Effector memory CD4-positive, alpha-beta T cell (primary cell): ENCODE measurements around the gene CFP.
"Not testable (repeated sequence)": the region's sequence is repeated elsewhere in the genome, so short reads cannot be mapped to it uniquely, and the experiment has no call there.

ENCODE experiments used
- DNase-seq, 3 donors: peaks; one replicate each; pipeline ENCODE4 v3.0.0-alpha.2; 2020
- H3K27ac ChIP-seq: 2 replicates; pipeline ENCODE4 v1.7.0; 2013; ENCODE audit warnings: mild to moderate bottlenecking, low read length, moderate library complexity; ENCODE audit not compliant: insufficient read depth, poor library complexity, severe bottlenecking
- H3K27me3 ChIP-seq: replicated peaks from 2 replicates; pipeline ENCODE4 v1.7.0; 2013; ENCODE audit warnings: mild to moderate bottlenecking, low read length; ENCODE audit not compliant: insufficient read depth, control insufficient read depth, poor library complexity, severe bottlenecking
- H3K36me3 ChIP-seq: 2 replicates; pipeline ENCODE4 v1.7.0; 2013; ENCODE audit warnings: mild to moderate bottlenecking, low read length, moderate library complexity; ENCODE audit not compliant: control insufficient read depth, insufficient read depth
- H3K4me1 ChIP-seq: 2 replicates; pipeline ENCODE4 v1.7.0; 2013; ENCODE audit warnings: low read length, mild to moderate bottlenecking; ENCODE audit not compliant: control insufficient read depth, insufficient read depth, poor library complexity, severe bottlenecking
- H3K4me3 ChIP-seq: 2 replicates; pipeline ENCODE4 v1.7.0; 2013; ENCODE audit warnings: low read length, low read depth, mild to moderate bottlenecking; ENCODE audit not compliant: insufficient read depth, poor library complexity, severe bottlenecking
- H3K9me3 ChIP-seq: 2 replicates; pipeline ENCODE4 v1.7.0; 2013; ENCODE audit warnings: mild to moderate bottlenecking, low read length, moderate library complexity; ENCODE audit not compliant: control insufficient read depth

Gene CFP

DNA sequence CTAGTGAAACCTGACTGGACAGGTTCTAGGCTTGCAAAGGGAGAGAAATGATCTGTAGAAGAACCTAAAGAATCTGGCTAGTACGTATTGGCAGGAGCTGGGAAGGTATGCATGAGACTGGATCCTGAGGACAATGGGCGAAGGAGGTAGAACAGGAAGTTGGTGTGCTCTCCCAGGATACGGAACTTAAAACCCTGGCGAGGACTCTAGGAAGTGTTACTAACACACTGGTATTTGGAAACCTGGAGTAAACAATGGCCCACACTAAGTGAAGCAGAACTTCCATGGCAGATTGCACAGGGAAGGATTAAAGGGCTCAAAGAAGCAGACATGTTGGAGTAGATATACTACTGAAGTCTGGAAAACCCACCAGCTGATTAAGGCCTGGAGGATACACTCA, 19.2 kb downstream of the CFP start:
- Histone ChIP-seq H3K27ac (no peak overlapping the region), H3K9me3 (no peaks in the 10 kb centered on the region), H3K4me3 (no peak overlapping the region), H3K4me1 (no peaks in the 10 kb centered on the region), H3K36me3 (no peaks in the 10 kb centered on the region), H3K27me3 (no peaks in the 10 kb centered on the region)
- no peak for DNase-seq

DNA sequence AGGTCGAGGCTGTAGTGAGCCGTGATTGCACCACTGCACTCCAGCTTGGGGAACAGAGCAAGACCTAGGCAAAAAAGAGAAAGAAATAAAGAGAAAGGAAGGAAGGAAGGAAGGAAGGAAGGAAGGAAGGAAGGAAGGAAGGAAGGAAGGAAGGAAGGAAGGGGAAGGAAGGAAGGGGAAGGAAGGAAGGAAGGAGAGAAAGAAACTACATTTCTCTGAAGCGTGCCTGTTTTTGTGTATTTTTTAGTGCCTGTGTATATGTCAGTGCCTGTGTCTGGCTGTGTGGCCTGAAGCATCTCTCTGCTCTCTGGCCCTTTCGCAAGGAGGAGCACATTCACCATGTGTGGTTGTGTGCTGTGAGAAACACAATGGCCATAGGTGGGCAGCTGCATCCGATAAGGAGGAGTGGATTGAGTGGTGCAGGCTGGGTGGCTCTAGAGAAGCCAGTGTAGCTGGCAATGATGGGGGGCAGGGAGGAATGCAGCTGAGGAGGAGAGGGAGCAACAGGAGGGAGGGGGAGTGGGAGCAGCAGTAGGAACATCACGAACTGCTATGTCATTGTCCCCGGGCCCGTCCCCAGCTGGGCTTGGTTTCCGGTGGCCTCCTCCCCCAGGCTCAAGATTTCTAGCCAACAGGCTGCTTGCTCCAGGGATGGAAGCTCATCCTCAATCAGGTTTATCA, 21.5 kb downstream of the CFP start:
- no peaks in the 10 kb centered on the region for H3K27me3 ChIP-seq
- H3K4me1 ChIP-seq = no peaks in the 10 kb centered on the region
- no peak for DNase-seq
- H3K4me3 ChIP-seq = no peak overlapping the region
- H3K27ac ChIP-seq = no peak overlapping the region
- no peaks in the 10 kb centered on the region for H3K36me3 ChIP-seq
- H3K9me3 ChIP-seq = no peaks in the 10 kb centered on the region

DNA sequence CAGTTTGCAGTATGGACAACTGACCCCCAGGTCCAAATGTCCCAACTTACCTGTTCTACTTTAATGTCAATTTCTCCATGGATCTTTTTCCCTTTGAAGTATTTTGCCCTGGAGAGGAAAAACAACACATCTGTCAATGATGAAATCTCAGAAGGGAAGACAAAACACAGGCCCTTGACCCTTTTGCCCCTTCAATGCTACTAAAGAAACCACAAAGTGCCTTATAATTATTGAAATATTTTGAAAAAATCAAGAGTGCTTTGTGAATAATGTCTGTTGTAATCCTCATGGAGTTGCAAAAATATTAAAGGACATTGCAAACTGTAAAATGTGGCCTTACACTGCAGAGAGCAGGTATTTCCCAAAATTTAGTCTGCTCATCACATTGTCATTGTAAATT, 22.6 kb downstream of the CFP start:
- Histone ChIP-seq H3K9me3 (no peaks in the 10 kb centered on the region), H3K4me3 (no peak overlapping the region), H3K4me1 (no peaks in the 10 kb centered on the region), H3K27ac (no peak overlapping the region), H3K36me3 (no peaks in the 10 kb centered on the region), H3K27me3 (no peaks in the 10 kb centered on the region)
- no peak for DNase-seq

DNA sequence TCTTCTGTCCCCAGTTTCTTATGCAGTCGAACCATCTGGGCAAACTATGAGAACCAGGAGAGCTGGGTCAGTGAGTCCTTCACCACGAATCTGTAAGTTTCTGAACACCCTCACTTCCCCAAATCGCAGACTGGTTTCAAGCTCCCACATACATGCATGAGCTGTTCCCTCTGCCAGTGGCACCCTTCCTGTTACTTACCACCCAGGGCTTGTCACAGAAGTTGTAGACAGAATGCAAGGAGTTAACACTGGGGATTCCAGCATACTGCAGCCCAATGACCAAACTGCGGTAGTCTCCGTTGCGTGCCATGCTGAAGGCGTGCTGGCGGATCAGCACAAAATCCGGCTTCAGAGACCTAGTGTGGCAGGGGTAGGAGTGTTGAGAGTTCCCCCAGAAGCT, 24.7 kb downstream of the CFP start:
- Histone ChIP-seq H3K27ac (no peak overlapping the region), H3K36me3 (no peaks in the 10 kb centered on the region), H3K4me1 (no peaks in the 10 kb centered on the region), H3K4me3 (no peak overlapping the region), H3K9me3 (no peaks in the 10 kb centered on the region), H3K27me3 (no peaks in the 10 kb centered on the region)
- DNase-seq = no peak

DNA sequence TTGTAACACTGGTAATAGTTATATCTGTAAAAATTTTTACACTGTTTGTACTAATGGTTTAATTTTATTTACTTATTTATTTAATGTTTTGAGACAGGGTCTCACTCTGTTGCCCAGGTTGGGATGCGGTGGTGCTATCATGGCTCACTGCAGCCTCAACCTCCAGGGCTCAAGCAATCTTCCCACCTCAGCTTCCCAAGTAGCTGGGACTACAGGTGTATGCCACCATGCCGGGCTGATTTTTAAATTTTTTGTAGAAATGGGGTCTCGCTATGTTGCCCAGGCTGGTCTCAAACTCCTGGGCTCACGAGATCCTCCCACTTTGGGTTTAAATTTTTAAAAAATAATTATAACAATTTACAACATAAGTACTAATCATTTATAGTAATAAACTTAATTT, 26.6 kb downstream of the CFP start:
- H3K4me1 ChIP-seq = not testable (repeated sequence)

DNA sequence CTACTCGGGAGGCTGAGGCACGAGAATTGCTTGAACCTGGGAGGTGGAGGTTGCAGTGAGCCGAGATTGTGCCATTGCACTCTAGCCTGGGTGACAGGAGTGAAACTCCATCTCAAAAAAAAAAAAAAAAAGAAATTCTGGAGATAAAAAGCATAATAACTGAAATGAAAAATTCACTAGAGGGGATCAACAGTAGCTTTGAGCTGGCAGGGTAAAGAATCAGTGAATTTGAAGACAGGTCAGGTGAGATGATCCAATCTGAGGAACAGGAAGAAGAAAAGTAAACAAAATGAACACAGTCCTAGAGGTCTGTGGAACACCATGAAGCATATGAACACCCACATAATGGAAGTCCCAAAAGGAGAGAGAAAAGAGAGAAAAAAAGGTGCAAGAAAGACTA, 32.5 kb downstream of the CFP start:
- H3K36me3 ChIP-seq = no peaks in the 10 kb centered on the region
- H3K4me1 ChIP-seq = no peaks in the 10 kb centered on the region
- no peak for DNase-seq
- H3K4me3 ChIP-seq = no peak overlapping the region
- no peaks in the 10 kb centered on the region for H3K27me3 ChIP-seq
- peaks cover 4% of the 10 kb centered on the region for H3K9me3 ChIP-seq
- no peak overlapping the region for H3K27ac ChIP-seq

More for the DNA sequence above, 26.6 kb downstream of the CFP start:
- not testable (repeated sequence) for H3K27ac ChIP-seq, H3K27me3 ChIP-seq, H3K36me3 ChIP-seq, H3K4me3 ChIP-seq, H3K9me3 ChIP-seq, DNase-seq

DNA sequence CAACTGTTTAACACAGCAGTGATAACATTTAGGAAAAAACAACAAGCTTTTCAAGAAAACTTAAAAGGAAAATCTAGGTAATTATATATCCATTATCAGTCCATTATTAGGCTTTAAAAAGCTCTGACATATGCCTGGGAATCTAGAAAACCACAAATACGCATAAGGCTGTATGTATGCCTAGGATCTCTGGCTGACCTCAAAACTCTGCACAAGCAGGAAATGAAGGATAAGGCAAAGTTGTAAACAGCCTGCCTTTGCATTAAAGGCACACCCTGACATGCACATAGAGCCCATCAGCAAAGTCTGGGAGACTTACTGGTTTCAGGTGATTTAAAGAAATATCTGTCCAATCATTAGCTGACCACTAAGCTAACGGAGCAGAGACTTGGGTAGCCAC, 33.5 kb downstream of the CFP start:
- H3K27ac ChIP-seq = no peak overlapping the region
- H3K9me3 ChIP-seq = peaks cover 4% of the 10 kb centered on the region
- no peaks in the 10 kb centered on the region for H3K4me1 ChIP-seq
- no peaks in the 10 kb centered on the region for H3K27me3 ChIP-seq
- H3K4me3 ChIP-seq = no peak overlapping the region
- DNase-seq = no peak
- H3K36me3 ChIP-seq = no peaks in the 10 kb centered on the region

DNA sequence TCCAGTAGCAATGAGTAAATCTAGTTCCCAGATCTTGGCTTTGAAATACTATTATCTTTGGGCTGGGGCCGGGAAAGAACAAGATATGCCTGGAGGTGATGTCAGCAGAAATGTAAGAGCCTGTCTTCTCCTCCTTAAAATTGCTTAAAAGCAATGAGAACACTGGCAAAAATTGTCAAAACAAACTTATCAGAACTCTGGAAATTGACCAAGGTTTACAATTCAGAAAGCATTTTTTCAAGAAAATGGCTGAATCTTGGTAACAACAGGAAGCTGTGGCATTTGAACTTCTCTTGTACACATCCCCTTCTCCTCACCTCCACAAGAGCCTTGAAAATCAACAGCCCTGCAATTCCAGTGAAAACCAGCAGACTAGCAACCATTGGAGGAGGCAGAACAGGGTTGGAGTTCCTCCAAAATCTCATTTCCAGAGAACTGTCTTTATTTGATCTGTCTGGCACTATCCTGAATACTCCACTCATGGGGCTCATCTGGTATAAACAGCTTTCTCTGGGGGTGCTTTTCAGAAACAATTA, 33.9 kb downstream of the CFP start:
- H3K27ac ChIP-seq = no peak overlapping the region

DNA sequence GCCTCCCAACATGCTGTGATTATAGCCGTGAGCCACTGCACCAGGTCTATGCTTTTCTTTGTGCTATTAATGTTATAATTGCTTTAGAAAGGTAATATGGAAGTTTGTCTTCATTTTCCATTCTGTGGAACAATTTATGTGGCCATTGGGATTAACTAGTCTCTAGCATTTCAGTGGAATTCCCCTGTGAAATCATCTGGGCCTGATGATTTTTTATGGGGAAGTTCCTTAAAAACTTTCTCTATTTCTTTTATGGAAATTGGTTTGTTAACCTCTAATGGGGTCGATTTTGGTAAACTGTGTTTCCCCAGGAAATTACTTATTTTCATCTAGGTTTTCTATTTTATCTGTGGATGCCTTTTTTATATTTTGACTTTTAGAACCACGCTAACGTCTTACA, 36.2 kb downstream of the CFP start:
- no peak overlapping the region for H3K4me3 ChIP-seq

More for the DNA sequence above, 33.9 kb downstream of the CFP start:
- no peak overlapping the region for H3K4me3 ChIP-seq
- no peaks in the 10 kb centered on the region for H3K27me3 ChIP-seq
- DNase-seq = no peak
- peaks cover 4% of the 10 kb centered on the region for H3K9me3 ChIP-seq
- no peaks in the 10 kb centered on the region for H3K36me3 ChIP-seq
- no peaks in the 10 kb centered on the region for H3K4me1 ChIP-seq

DNA sequence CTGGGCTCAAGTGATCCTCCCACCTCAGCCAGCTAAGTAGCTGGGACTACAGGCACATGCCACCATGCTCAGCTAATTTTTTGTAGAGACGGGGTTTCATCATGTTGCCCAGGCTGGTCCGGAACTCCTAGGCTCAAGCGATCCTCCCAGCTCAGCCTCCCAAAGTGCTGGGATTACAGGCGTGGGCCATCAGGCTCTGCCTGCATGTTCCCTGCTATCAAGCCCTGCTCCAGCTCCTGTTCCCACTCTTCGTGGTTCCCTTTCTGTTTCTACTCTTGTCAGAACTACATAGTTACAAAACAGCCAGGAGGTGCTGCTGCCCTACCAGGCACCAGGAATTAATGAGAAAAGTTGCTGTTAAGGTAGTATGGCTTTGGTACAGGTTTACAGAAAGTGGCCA, 38.7 kb downstream of the CFP start:
- no peak for DNase-seq
- Histone ChIP-seq H3K36me3 (no peaks in the 10 kb centered on the region), H3K9me3 (no peaks in the 10 kb centered on the region), H3K4me1 (no peaks in the 10 kb centered on the region), H3K27ac (no peak overlapping the region), H3K27me3 (no peaks in the 10 kb centered on the region), H3K4me3 (no peak overlapping the region)

More for the DNA sequence above, 36.2 kb downstream of the CFP start:
- Histone ChIP-seq H3K9me3 (peaks cover 4% of the 10 kb centered on the region), H3K36me3 (no peaks in the 10 kb centered on the region), H3K4me1 (no peaks in the 10 kb centered on the region), H3K27ac (no peak overlapping the region), H3K27me3 (no peaks in the 10 kb centered on the region)
- DNase-seq = no peak
